ENCODE results near the gene KRT71.

KRT71 gene

DNA sequence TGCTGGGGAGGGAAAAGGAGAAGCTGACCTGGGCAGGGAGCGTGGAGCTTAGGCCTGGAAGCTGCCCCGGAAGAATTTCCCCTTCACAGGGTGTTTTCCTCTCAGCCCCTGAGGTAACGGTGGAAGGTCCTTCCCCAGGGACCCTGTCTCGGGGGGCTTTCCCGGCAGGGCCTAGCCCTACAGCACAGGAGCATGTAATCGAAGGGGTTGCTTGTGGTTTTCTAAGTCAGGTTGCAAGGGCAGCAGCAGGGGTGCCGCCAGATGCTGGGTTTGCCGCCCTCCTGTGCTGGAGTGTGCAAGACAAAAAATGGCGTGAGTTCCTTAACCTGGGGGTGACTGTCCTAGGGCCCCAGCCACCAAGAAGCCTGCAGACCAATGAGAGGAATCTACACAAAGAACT lies 22.3 kb upstream of the KRT71 start:
- DNase-seq (ENCODE audit: low read depth, low spot score): no peak

DNA sequence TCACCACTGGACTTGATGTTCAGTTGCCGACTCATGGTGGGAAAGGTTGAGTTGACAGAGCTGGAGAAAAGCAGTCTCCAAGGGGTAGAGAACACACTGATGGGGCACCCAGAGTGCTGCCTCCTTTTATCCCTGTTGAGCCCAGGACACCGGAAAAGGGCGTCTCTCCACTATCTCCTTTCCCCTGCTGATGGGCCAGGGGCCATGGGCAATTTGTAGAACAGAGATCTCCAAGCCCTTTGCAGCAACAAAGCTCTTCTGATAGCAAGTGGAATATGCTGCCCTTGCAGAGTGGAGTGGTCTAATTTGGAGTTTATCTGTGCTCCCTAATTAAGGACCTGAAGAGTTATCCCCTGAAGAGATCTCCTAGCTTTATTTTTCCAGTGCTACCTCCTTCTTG lies 20.8 kb upstream of the KRT71 start, which contains the start of gene KRT74:
TSS of gene KRT74 (minus strand) at position 101 of the 400 bp plus-strand sequence. CDS start at position 35, 66 bp downstream.
- DNase-seq (ENCODE audit: low read depth, low spot score): no peak

DNA sequence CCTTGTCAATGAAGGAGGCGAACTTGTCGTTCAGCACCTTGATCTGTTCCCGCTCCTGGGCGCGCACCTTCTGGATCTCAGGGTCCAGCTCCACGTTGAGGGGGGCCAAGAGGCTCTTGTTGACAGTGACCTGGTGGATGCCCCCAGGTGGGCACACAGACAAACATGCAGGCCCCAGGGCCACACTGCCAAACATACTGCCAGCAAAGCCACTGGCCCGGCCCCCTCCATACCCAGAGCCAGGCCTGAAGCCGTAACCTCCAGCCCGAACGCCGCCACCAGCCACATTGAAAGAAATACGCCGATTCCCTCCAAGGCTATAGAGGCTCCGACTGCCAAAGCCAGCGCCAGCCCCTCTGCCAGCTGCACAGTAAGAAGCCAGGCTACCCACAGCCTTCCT lies 20.4 kb upstream of the KRT71 start:
- no peak for DNase-seq (ENCODE audit: low read depth, low spot score)

DNA sequence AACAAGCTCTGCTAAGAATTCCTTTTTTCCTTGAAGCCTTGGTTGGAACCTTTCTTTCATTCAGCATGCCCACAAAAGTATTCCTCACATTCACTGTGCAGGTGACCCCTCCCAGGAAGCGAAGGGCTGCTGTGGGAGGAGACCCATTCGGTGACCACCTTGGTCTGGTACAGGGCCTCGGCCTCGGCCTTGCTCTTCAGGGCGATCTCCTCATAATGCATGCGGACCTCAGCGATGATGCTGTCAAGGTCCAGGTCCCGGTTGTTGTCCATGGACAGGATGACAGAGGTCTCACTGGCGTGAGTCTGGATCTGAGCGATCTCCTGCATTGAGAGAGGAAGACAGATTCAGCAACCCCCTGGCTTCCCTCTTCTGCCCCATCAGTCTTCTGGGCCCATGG lies 17.6 kb upstream of the KRT71 start:
- DNase-seq (ENCODE audit: low read depth, low spot score): no peak

DNA sequence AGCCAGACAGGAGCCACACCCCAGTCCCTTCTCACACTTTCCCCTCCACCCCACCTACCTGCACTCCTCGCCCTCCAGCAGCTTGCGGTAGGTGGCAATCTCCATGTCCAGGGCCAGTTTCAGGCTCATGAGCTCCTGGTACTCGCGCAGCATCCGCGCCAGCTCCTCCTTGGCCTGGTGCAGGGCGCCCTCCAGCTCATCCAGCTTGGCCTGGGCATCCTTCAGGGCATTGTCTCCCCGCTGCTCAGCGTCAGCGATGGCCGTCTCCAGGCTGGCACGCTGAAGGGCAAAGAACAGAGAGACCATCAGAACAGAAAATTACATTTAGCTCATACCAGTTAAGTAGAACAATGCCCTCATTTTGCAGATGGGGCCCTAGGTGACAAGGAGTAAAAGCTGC lies 15.2 kb upstream of the KRT71 start:
- DNase-seq (ENCODE audit: low read depth, low spot score): no peak

DNA sequence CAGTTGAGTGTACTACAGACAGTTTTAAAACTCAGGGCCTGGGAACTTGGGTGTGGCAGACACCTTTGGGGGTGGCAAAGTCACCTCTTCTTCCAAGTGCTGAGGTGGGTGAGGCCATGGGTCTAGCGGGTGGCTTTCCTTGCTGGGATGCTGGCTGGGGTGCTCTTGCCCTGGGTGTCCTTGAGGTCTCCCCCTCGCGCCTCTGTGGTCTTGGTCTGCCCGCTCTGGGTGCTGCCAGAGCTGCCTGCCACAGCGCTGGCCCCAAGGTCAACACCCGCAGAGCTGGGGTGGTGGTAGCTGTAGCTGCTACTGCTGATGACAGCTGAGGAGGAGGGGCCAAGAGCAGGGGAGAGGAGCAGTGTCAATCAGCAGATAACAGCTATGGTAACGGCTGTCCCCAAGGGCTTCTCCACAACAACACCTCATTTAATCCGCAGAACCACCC lies 13.9 kb upstream of the KRT71 start:
- DNase-seq (ENCODE audit: low read depth, low spot score): no peak

DNA sequence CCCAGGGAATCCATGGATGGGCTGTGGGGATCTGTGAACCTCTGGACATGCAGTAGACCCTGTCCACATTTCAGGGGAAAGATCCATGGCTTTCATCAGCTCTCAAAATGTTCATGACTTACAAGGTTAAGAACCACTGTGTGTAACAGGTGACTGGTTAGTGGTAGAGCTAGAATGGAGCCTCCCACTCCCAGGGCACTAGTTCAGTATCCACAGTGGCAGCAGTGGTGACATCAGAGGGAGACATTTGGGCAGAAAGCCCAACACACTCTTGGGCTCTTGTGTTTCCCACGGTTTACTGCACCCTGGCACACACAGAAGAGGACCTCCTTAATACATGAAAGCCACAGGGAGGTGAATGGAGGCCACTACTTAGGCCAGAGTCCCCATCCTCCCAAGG lies 11.6 kb upstream of the KRT71 start:
- DNase-seq (ENCODE audit: low read depth, low spot score): no peak

DNA sequence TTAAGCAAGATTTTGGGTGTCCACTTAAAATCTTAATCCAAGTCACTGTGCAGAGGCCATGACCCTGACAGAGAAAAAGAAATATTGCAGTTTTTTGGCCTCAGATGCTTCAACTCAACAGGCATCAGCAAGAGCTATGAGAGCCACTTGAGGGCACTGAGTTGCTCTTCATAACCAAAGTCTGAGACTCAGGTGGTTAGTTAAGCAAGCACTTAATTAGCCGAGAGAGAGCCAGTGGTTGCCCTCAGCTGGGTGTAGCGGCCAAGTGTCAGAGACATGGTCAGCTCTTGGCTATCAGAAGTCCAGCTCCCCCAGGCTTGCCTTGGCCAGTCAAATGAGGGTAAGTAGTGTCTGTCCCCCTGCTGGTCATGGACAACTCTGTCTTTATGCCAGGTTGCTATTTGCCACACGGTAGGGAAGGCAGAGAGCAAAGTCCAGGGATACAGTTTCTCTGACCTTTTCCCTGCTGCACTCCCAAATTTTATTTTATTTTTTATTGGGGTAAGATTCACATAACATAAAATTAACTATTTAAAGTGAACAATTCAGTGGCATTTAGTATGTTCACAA lies 9.0 kb upstream of the KRT71 start:
- DNase-seq (ENCODE audit: low read depth, low spot score): no peak

DNA sequence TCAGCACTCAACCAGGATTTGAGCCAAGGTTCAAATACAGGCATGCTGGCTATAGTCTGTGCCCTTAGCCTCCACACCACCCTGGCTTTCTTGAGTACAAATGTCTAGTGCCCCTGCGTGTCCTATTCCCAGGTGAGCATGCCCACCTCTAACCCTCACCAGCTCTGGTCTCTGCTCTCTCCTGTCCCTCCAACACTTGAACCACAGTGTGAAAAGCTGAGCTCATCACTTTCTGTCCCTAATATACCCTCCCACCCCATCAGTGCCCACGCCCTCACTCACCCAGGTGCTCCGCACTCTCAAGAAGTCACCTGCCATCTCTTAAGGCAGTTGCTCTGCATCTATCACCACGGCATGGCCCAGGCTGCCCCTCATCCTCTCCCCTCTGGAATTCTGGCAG lies 7.0 kb upstream of the KRT71 start:
- no peak for DNase-seq (ENCODE audit: low read depth, low spot score)

DNA sequence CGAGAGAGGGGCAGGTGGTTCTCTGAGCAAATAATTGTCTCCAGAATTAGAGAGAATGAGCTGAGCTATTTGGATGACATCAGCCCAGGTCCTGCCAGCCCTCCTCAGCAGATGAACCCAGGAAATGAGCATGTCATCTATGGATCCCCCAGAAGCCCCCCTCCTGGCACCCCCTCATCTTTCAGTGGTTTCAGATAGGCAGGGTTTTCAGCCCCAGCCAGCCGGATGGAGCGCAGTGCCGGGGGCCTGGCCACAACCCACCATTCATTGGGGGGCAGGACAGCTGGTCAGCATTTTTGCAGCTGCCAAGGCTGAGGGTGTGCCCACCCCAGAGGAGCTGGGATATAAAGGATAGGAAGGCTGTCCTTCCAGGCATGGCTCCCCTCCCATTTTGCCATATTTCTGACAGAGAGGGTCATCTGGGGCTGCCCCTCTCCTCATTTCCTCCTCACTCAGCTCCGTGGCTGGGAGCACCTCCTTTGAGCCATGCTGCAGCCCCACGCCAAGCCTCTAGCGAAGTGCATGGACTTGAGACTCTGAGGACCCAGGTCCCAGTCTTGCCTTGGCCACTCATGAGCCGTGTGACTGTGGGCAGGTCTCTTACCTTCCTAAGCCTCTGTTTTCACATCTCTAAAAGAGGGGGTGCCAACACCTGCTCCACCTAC lies 6.0 kb upstream of the KRT71 start:
- DNase-seq (ENCODE audit: low read depth, low spot score): no peak

DNA sequence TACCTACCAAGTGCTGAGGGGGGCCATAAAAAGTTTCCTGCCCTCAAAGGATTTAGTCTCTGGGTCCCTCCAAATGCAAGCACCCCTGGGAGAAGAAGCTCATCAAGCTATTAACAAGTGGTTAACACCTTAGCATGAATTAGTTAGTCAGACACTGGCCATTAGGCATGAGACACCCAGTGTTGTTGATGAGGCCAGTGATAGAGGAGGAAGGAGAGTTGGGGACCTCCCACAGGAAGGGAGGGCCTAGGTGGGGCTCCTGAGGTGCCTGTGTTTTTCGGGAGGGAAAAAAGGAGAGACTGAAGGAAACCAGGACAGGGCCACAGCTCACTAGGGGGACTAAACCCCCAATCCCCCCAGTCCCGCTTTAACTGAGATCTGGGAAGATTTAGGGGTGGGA lies 4.5 kb upstream of the KRT71 start:
- no peak for DNase-seq (ENCODE audit: low read depth, low spot score)

DNA sequence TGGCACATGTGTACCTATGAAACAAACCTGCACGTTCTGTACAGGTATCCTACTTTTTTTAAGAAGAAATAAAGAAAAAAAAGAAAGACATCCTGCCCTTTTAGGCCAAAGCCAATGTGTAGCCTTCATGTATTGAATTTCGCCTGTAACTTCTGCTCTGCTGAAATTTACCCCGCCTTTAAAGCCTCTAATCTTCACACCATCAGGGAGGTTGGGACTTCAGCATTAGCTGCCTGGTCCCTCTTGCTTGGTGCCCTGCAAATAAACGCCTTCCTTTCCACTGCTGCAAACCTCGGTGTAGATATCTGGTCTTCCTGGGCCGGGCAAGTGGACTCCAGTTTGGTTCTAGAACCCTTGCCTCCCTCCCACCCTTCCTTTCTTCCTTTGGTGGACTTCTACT lies 2.6 kb upstream of the KRT71 start:
- no peak for DNase-seq (ENCODE audit: low read depth, low spot score)

DNA sequence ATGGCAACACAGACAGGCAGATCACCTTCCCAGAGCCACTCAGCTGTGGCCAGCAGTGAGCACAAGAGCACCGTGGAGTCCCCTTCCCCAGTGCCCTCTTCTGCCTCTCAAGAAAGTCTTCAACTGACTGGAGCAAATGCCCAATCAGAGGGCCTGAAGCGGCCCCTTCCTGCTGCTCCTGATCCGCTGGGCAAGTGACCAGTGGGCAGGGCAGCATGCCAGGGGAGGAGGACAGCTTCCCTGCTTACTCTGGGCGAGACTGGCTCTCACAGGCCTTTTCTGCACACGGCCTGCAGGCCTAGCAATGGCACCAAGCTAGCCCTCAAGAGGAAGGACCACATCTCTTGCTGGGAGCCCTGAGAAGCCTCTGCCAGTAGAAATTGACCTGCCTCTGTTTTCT lies 890 bp downstream of the KRT71 start:
- DNase-seq (ENCODE audit: low read depth, low spot score): no peak

DNA sequence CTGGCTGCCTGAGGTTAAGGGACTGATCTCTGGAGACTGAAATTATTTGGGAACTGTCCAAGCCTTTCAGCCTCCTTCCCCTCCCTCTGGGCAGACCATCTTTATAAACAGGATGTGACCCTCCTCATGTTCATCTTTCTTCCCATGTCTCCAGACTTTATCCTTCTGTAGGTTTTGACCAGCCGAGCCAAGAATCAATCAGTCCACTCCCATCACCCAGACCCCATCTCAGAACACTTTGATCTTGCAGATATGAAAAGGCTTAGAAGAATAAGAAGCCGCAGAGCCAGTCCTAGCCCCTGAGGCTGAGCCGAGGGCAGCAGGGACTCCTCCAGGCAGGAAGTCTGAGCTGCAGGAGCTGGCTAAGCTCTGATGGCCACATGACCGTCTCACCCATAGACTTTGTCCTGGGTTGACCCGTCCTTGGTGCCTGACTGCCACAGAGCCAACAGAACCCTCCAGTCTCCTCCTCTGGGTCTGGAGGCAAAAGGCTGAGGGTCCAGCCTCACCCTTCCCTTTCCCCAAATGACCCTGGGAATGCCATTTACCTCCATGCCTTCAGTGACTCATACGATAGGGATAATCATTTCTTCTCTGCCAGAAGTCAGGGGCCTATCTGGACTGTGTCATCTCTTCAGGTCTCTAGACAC lies 1.6 kb downstream of the KRT71 start:
- no peak for DNase-seq (ENCODE audit: low read depth, low spot score)

DNA sequence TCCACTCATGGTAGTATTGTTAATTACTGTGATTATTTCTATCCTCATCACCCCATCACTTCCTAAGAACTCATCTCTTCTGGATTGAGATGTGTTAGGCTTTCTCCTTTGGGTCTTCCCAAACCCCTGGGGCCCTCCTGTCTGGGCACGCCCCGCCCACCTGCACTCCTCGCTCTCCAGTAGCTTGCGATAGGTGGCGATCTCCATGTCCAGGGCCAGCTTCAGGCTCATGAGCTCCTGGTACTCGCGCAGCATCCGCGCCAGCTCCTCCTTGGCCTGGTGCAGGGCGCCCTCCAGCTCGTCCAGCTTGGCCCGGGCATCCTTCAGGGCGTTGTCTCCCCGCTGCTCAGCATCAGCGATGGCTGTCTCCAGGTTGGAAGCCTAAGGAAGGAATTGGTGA lies 6.8 kb downstream of the KRT71 start:
- no peak for DNase-seq (ENCODE audit: low read depth, low spot score)

DNA sequence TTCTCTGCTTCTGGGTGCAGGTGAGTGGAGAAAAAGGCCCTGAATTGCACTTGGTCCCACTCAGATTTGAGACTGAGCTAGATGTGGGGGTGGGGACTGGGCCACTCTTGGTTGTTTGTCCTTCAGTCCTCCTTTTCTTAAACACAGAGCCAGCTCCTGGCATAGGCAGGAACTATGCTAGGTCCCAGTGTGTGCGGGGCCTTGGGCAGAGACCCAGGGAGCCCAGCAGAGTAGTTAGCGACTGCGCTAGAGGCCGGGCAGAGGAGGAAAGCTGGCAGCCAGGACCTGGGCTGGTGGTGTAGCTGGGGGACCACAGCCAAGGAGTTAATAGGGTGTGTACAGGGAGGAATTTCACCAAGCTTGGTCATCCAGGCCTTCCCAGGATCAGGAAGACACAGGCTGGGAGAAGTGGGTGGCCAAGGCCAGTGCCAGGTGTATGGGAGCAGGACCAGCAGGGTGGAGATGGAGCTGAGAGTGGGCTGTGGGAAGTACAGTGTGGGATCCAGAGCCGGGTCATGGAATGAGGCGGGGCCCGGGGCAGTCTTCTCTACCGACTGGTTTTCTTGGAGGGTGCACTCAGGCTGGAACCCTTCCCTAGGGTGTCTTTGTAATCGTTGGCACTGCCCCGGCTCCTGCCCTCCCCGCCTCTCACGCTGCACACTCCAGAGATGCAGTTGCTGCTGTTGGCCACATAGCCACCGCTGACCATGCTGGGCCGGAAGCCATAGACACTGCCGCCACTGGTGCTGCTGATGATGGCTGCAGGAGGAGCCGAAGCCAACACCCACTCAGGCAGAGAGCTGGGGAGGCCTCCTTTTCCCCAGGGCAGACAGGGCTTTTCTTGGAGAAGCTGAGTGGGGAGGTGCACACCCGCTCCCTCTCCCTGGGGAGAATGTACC lies 8.7 kb downstream of the KRT71 start:
- DNase-seq (ENCODE audit: low read depth, low spot score): no peak

DNA sequence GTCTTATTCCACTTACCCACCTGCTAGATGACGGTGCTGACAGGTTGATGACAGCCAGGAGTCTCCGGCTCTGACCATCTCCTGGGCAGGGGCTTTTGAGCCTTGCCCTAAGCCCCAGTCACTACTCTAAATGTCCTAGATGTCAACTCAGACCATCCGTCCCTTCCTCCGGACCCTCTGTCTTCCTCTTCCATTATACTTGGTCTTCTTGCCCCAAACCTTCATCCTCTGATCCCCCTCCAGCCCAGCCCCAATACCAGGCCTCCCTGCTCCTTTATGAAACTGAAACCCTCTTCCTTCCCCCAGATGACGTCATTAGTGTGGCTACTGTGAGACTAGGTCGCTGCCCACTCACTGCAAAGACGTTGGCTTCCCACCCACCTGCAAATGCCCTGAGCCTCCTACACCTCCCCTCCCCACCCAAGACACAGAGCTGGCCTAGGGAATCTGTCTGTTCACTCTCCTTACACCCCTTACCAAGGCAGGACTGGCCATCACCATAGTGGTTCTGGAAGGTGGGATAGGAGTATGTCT lies 10.1 kb downstream of the KRT71 start:
- no peak for DNase-seq (ENCODE audit: low read depth, low spot score)

DNA sequence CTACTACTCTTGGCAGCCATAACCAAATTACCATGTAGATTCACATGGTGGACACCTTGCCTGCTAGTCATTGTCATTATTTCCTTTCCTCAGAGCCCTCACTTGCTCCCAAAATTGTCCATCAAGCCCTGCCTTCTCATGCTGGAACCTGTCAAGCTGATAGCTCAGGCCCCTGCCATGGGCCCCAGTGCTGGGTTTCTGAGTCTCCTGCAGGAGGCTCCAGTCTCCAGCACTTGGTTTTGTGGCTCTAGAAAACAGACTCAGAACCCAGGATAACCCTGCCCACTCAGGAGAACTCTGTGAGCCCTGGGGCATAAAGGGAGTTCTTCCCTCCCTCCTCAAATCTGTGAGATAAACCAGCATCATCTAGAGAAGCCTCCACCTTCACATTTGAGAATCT lies 10.8 kb downstream of the KRT71 start:
- DNase-seq (ENCODE audit: low read depth, low spot score): no peak

DNA sequence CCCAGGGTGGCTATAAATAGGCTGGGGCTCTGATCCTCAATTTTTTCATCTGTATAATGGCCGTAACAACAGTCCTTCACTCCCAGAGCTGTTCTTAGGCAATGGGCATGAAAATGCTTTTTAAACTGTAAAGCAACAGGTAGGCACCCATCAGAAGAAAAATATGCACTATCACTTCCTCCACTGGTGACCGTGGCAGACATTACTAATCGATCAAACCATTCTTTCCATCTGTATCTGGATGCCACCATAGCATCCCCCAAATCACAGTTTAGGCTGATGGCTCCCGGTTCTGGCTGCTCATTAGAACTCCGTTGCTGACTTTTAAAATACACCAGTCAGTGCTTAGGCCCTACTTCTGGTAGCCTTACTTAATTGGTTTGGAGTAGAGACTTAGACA lies 11.2 kb downstream of the KRT71 start:
- DNase-seq (ENCODE audit: low read depth, low spot score): no peak

DNA sequence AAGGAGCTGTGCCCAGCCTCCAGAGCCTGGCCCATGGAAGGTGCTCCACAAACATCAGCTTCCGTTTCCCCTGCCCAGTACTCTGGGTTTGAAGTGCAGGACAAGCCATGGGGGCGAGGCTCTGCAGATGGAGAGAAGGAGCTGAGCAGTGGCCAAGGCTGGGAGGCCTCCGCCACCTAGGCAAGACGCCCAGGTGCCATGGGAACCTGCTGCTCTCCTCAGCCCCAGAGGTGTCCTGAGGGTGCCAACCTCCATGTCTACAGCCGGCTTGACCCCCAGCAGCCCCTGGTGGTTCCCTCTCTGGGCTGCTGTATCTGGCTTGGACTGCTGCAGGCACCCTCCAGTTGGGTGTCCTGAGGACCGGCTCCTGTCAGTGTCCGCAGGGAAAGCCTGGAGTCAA lies 12.4 kb downstream of the KRT71 start:
- no peak for DNase-seq (ENCODE audit: low read depth, low spot score)

DNA sequence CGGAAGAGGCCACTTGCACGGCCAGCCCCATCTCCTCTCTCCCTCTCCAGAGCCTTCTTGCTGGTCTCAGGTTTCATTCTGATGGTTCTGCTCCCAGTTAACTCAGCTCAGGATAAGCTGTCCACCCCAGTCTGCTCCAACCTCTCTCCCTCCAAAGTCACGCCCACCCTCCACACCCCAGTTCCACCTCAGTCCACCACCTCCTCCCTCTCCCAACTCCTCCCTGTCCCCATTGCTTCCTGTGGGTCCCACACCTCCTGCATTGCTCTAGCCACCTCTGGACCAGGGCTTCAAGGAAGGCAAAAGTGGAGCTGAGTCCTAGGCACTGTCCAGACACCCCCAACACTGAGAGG lies 13.1 kb downstream of the KRT71 start:
- DNase-seq (ENCODE audit: low read depth, low spot score): no peak
